ENCODE results near the gene FEZF2.

The FEZF2 gene

DNA sequence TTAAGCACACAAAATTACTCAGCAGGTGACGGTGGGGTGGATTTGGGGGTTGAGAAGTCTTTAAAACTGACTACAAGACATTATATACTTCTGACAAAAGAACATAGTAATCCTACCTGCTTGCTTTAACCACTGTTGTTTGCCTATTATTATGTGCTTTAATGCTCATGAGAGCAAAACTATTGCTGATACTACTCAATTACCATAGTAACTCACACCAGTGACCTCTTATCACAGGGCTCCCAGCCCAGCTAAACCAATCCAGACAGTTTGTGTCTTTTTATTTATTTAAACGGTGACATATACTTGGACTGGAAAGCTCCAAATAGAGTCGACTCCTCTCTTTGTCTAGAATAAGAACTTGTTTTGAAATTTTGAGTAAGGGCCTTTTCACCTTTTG lies 42.8 kb upstream of the FEZF2 start:
- ATAC-seq, result no peak
- TF ChIP-seq, protein P1, sequence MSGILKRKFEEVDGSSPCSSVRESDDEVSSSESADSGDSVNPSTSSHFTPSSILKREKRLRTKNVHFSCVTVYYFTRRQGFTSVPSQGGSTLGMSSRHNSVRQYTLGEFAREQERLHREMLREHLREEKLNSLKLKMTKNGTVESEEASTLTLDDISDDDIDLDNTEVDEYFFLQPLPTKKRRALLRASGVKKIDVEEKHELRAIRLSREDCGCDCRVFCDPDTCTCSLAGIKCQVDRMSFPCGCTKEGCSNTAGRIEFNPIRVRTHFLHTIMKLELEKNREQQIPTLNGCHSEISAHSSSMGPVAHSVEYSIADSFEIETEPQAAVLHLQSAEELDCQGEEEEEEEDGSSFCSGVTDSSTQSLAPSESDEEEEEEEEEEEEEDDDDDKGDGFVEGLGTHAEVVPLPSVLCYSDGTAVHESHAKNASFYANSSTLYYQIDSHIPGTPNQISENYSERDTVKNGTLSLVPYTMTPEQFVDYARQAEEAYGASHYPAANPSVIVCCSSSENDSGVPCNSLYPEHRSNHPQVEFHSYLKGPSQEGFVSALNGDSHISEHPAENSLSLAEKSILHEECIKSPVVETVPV (CRISPR knock-in tag; IDR thresholded peaks at IDR 0.05), result no peak
- TF ChIP-seq OSR1 (CRISPR knock-in tag; IDR thresholded peaks at IDR 0.05), result no peak
- TF ChIP-seq ZFP3 (CRISPR knock-in tag; IDR thresholded peaks at IDR 0.05), result no peak
- TF ChIP-seq TOX (CRISPR knock-in tag; IDR thresholded peaks at IDR 0.05; ENCODE audit: borderline replicate concordance), result no peak
- no peak for TF ChIP-seq ZNF8 (CRISPR knock-in tag; IDR thresholded peaks at IDR 0.05)
- no peak for TF ChIP-seq ARNTL (CRISPR knock-in tag; IDR thresholded peaks at IDR 0.05; ENCODE audit: borderline replicate concordance, low read depth)
- no peak for TF ChIP-seq BACH2 (CRISPR knock-in tag; IDR thresholded peaks at IDR 0.05; ENCODE audit: borderline replicate concordance)
- TF ChIP-seq CSDC2 (CRISPR knock-in tag; IDR thresholded peaks at IDR 0.05), result no peak
- TF ChIP-seq, protein P2, sequence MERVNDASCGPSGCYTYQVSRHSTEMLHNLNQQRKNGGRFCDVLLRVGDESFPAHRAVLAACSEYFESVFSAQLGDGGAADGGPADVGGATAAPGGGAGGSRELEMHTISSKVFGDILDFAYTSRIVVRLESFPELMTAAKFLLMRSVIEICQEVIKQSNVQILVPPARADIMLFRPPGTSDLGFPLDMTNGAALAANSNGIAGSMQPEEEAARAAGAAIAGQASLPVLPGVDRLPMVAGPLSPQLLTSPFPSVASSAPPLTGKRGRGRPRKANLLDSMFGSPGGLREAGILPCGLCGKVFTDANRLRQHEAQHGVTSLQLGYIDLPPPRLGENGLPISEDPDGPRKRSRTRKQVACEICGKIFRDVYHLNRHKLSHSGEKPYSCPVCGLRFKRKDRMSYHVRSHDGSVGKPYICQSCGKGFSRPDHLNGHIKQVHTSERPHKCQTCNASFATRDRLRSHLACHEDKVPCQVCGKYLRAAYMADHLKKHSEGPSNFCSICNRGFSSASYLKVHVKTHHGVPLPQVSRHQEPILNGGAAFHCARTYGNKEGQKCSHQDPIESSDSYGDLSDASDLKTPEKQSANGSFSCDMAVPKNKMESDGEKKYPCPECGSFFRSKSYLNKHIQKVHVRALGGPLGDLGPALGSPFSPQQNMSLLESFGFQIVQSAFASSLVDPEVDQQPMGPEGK (CRISPR knock-in tag; IDR thresholded peaks at IDR 0.05; ENCODE audit: borderline replicate concordance), result no peak
- TF ChIP-seq SNAI2 (CRISPR knock-in tag; IDR thresholded peaks at IDR 0.05), result no peak
- TF ChIP-seq ZNF70 (CRISPR knock-in tag; IDR thresholded peaks at IDR 0.05), result no peak
- TF ChIP-seq, protein P3, sequence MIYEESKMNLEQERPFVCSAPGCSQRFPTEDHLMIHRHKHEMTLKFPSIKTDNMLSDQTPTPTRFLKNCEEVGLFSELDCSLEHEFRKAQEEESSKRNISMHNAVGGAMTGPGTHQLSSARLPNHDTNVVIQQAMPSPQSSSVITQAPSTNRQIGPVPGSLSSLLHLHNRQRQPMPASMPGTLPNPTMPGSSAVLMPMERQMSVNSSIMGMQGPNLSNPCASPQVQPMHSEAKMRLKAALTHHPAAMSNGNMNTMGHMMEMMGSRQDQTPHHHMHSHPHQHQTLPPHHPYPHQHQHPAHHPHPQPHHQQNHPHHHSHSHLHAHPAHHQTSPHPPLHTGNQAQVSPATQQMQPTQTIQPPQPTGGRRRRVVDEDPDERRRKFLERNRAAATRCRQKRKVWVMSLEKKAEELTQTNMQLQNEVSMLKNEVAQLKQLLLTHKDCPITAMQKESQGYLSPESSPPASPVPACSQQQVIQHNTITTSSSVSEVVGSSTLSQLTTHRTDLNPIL (CRISPR knock-in tag; IDR thresholded peaks at IDR 0.05; ENCODE audit: low read depth), result no peak
- no peak for TF ChIP-seq RARB (CRISPR knock-in tag; IDR thresholded peaks at IDR 0.05)
- TF ChIP-seq GLIS3 (CRISPR knock-in tag; IDR thresholded peaks at IDR 0.05), result no peak
- TF ChIP-seq PPARA (CRISPR knock-in tag; IDR thresholded peaks at IDR 0.05; ENCODE audit: borderline replicate concordance), result no peak
- no peak for TF ChIP-seq ZC3H10 (CRISPR knock-in tag; IDR thresholded peaks at IDR 0.05)
- no peak for TF ChIP-seq ISL1 (CRISPR knock-in tag; IDR thresholded peaks at IDR 0.05)
- no peak for TF ChIP-seq ZFP30 (CRISPR knock-in tag; IDR thresholded peaks at IDR 0.05)
- no peak for TF ChIP-seq TCF4 (CRISPR knock-in tag; IDR thresholded peaks at IDR 0.05; ENCODE audit: borderline replicate concordance)

DNA sequence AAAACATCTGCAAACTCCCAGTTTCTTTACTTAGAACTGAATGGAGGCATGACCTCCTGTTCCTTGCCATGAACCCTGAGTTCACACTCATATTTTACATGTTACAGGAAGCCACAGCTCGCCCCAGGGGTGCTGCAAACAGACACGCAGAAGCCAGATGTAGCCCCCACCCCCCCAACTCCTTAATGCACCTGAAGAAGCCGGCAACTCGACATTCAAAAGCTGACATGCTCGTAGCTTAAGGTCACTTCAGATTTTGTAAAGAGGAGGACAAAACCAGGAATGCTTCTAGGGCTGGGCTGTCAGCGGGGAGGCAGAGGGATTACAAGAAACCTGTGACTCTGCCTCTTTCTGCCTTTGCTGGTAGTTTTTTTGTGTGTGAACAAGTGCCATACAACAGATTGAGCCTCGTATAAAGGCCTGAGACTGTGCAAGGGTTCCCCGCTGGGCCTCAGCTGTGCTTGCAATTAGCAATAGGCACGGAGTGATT lies 42.0 kb upstream of the FEZF2 start:
- ATAC-seq, result no peak
- TF ChIP-seq CSDC2 (CRISPR knock-in tag; IDR thresholded peaks at IDR 0.05), result no peak
- no peak for TF ChIP-seq ZFP30 (CRISPR knock-in tag; IDR thresholded peaks at IDR 0.05)
- TF ChIP-seq RARB (CRISPR knock-in tag; IDR thresholded peaks at IDR 0.05), result no peak
- TF ChIP-seq ZFP3 (CRISPR knock-in tag; IDR thresholded peaks at IDR 0.05), result no peak
- TF ChIP-seq PPARA (CRISPR knock-in tag; IDR thresholded peaks at IDR 0.05; ENCODE audit: borderline replicate concordance), result no peak
- no peak for TF ChIP-seq SNAI2 (CRISPR knock-in tag; IDR thresholded peaks at IDR 0.05)
- TF ChIP-seq, protein P4, sequence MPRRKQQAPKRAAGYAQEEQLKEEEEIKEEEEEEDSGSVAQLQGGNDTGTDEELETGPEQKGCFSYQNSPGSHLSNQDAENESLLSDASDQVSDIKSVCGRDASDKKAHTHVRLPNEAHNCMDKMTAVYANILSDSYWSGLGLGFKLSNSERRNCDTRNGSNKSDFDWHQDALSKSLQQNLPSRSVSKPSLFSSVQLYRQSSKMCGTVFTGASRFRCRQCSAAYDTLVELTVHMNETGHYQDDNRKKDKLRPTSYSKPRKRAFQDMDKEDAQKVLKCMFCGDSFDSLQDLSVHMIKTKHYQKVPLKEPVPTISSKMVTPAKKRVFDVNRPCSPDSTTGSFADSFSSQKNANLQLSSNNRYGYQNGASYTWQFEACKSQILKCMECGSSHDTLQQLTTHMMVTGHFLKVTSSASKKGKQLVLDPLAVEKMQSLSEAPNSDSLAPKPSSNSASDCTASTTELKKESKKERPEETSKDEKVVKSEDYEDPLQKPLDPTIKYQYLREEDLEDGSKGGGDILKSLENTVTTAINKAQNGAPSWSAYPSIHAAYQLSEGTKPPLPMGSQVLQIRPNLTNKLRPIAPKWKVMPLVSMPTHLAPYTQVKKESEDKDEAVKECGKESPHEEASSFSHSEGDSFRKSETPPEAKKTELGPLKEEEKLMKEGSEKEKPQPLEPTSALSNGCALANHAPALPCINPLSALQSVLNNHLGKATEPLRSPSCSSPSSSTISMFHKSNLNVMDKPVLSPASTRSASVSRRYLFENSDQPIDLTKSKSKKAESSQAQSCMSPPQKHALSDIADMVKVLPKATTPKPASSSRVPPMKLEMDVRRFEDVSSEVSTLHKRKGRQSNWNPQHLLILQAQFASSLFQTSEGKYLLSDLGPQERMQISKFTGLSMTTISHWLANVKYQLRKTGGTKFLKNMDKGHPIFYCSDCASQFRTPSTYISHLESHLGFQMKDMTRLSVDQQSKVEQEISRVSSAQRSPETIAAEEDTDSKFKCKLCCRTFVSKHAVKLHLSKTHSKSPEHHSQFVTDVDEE (CRISPR knock-in tag; IDR thresholded peaks at IDR 0.05), result no peak
- no peak for TF ChIP-seq BACH2 (CRISPR knock-in tag; IDR thresholded peaks at IDR 0.05; ENCODE audit: borderline replicate concordance)
- TF ChIP-seq, protein P2 (CRISPR knock-in tag; IDR thresholded peaks at IDR 0.05; ENCODE audit: borderline replicate concordance), result no peak
- no peak for TF ChIP-seq ZNF8 (CRISPR knock-in tag; IDR thresholded peaks at IDR 0.05)
- TF ChIP-seq ZC3H10 (CRISPR knock-in tag; IDR thresholded peaks at IDR 0.05), result no peak
- TF ChIP-seq ARNTL (CRISPR knock-in tag; IDR thresholded peaks at IDR 0.05; ENCODE audit: borderline replicate concordance, low read depth), result no peak
- no peak for TF ChIP-seq ZNF70 (CRISPR knock-in tag; IDR thresholded peaks at IDR 0.05)
- no peak for TF ChIP-seq ESRRG (CRISPR knock-in tag; IDR thresholded peaks at IDR 0.05)
- TF ChIP-seq ZNF565 (CRISPR knock-in tag; conservative IDR thresholded peaks at IDR 0.05; ENCODE audit: low read depth), result no peak
- TF ChIP-seq GLIS3 (CRISPR knock-in tag; IDR thresholded peaks at IDR 0.05), result no peak
- TF ChIP-seq TOX (CRISPR knock-in tag; IDR thresholded peaks at IDR 0.05; ENCODE audit: borderline replicate concordance), result no peak
